ENCODE measurements around the gene TGFBRAP1. TPM values are rescaled to one million over a fixed set of nuclear protein-coding genes. Genes with fewer than 3 reads are reported as not detected.

TGFBRAP1 gene
- total and polyA plus RNA-seq, 9 of the 15 experiments (the other 6 are each of a cell fraction or from before 2014, with no cell fraction given): 3.7 to 18.0 (median 11.0) TPM

DNA sequence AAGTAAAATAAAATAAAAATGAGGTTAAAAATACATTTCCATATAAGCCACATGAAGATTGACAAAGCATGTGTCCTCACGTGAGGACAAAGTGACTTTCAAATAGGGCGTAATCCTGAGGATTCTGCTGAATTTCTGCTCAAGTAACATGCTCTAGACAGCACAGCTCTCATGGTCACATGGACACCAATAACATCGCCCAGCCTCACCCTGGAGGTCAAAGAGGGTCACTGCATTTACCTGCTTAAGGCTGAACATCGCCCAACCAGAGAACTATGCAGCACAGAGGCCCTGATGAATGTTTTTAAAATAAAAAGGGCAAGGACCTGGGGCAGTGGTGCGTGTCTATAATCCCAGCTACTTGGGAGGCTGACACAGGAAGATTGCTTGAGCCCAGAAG lies 30.2 kb downstream of the TGFBRAP1 start:
- TF ChIP-seq SAFB2 (IDR thresholded peaks at IDR 0.05; ENCODE audit: borderline replicate concordance, low read depth, low read length, severe bottlenecking) (no peak), ZNF707 (CRISPR knock-in tag; conservative IDR thresholded peaks at IDR 0.05) (no peak), PPARD (CRISPR knock-in tag; IDR thresholded peaks at IDR 0.05) (no peak)
- TF ChIP-seq, protein P1, sequence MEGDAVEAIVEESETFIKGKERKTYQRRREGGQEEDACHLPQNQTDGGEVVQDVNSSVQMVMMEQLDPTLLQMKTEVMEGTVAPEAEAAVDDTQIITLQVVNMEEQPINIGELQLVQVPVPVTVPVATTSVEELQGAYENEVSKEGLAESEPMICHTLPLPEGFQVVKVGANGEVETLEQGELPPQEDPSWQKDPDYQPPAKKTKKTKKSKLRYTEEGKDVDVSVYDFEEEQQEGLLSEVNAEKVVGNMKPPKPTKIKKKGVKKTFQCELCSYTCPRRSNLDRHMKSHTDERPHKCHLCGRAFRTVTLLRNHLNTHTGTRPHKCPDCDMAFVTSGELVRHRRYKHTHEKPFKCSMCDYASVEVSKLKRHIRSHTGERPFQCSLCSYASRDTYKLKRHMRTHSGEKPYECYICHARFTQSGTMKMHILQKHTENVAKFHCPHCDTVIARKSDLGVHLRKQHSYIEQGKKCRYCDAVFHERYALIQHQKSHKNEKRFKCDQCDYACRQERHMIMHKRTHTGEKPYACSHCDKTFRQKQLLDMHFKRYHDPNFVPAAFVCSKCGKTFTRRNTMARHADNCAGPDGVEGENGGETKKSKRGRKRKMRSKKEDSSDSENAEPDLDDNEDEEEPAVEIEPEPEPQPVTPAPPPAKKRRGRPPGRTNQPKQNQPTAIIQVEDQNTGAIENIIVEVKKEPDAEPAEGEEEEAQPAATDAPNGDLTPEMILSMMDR (IDR thresholded peaks at IDR 0.05 in 2 of 3, conservative IDR thresholded peaks at IDR 0.05 in 1 of 3; ENCODE audit: insufficient read depth in 2 of 3, low read depth in 1 of 3, low read length in 3 of 3): 0 out of 6 replicates have a peak, but pooled peaks of 2 of the 3 experiments have one; percentile 8 to 29
- TF ChIP-seq, protein P2, sequence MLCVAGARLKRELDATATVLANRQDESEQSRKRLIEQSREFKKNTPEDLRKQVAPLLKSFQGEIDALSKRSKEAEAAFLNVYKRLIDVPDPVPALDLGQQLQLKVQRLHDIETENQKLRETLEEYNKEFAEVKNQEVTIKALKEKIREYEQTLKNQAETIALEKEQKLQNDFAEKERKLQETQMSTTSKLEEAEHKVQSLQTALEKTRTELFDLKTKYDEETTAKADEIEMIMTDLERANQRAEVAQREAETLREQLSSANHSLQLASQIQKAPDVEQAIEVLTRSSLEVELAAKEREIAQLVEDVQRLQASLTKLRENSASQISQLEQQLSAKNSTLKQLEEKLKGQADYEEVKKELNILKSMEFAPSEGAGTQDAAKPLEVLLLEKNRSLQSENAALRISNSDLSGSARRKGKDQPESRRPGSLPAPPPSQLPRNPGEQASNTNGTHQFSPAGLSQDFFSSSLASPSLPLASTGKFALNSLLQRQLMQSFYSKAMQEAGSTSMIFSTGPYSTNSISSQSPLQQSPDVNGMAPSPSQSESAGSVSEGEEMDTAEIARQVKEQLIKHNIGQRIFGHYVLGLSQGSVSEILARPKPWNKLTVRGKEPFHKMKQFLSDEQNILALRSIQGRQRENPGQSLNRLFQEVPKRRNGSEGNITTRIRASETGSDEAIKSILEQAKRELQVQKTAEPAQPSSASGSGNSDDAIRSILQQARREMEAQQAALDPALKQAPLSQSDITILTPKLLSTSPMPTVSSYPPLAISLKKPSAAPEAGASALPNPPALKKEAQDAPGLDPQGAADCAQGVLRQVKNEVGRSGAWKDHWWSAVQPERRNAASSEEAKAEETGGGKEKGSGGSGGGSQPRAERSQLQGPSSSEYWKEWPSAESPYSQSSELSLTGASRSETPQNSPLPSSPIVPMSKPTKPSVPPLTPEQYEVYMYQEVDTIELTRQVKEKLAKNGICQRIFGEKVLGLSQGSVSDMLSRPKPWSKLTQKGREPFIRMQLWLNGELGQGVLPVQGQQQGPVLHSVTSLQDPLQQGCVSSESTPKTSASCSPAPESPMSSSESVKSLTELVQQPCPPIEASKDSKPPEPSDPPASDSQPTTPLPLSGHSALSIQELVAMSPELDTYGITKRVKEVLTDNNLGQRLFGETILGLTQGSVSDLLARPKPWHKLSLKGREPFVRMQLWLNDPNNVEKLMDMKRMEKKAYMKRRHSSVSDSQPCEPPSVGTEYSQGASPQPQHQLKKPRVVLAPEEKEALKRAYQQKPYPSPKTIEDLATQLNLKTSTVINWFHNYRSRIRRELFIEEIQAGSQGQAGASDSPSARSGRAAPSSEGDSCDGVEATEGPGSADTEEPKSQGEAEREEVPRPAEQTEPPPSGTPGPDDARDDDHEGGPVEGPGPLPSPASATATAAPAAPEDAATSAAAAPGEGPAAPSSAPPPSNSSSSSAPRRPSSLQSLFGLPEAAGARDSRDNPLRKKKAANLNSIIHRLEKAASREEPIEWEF (CRISPR knock-in tag; IDR thresholded peaks at IDR 0.05): no peak
- ATAC-seq: peak; percentile 80
- Histone ChIP-seq H3K9me1 (ENCODE audit: control insufficient read depth, insufficient read depth, low read length) (no peaks in the 10 kb centered on the region), H3K4me3 (no peak overlapping the region), H3K79me2 (ENCODE audit: control insufficient read depth, insufficient read depth, low read length) (peaks cover 28% of the 10 kb centered on the region), H3K27me3 (ENCODE audit: control insufficient read depth in 2 of 2, insufficient read depth in 2 of 2, low read length in 2 of 2) (no peaks in the 10 kb centered on the region), H3K4me1 (replicated peaks in 1 of 2; ENCODE audit: control insufficient read depth in 2 of 2, insufficient read depth in 2 of 2, low read length in 2 of 2) (no peaks in the 10 kb centered on the region), H3K27ac (ENCODE audit: extremely low read depth, low read depth, low read length) (no peak overlapping the region), H2AFZ (ENCODE audit: low read depth, low read length) (no peak overlapping the region), H3K36me3 (ENCODE audit: control insufficient read depth, insufficient read depth, low read length) (peaks cover 44% of the 10 kb centered on the region), H3K4me2 (ENCODE audit: insufficient read depth, low read length) (no peak overlapping the region), H3K9ac (ENCODE audit: insufficient read depth in 1 of 2, low read depth in 2 of 2, low read length in 2 of 2) (no peak overlapping the region), H3K9me3 (replicated peaks; ENCODE audit: control insufficient read depth, insufficient read depth, low read depth, low read length) (no peaks in the 10 kb centered on the region), H4K20me1 (replicated peaks; ENCODE audit: control insufficient read depth, insufficient read depth, low read length) (no peaks in the 10 kb centered on the region; the same call in 1 of the 2 replicates)
- WGBS (ENCODE audit: insufficient coverage, low coverage, missing lambda C conversion rate): 69% methylated on average over 5 of the region's 5 CpGs
- CTCF ChIA-PET (ENCODE audit: low intra/inter-chr PET ratio): no interaction called here
- intact Hi-C loops (cut with micrococcal nuclease) (loop anchor here (5.0 kb wide), 1 partner anchor 62 kb away; no protein-coding TSS in a partner anchor), in situ Hi-C loops (cut with MboI) (no loop called here)
- BruUV-seq (replicated peaks): no TSS peak
- peak in 1 of 4 experiments; percentile 29 for DNase-seq (ENCODE audit: extremely low read depth in 1 of 4, low spot score in 3 of 4)
- no peak for FAIRE-seq
- POLR2A ChIA-PET: interaction anchor here (1.3 kb wide), 1 partner anchor 11 kb away, joined by 5 read pairs; no protein-coding TSS in a partner anchor
